Mucosa of descending colon (tissue), 3 donors: ENCODE results near the gene PBOV1. TPM values are rescaled to one million over a fixed set of nuclear protein-coding genes. Genes with fewer than 3 reads are reported as not detected.
A peak's percentile ranks its signal among the peaks of the same experiment; 100 is the strongest.

Experiments used
- ATAC-seq: fragments of 200-7000 bp; cut with Tn5 transposase; one replicate; pipeline ENCODE4 v1.9.1; 2020; ENCODE audit warnings: mild to moderate bottlenecking, moderate library complexity
- DNase-seq, 3 donors: peaks; one replicate each; pipeline ENCODE4 v3.0.0-alpha.2; 2020
- H3K36me3 ChIP-seq: fragments of 200-600 bp; one replicate; pipeline ENCODE4 v1.8.0; 2021; ENCODE audit warnings: low read depth, mild to moderate bottlenecking
- H3K4me1 ChIP-seq: fragments of 200-600 bp; one replicate; pipeline ENCODE4 v1.8.0; 2021; ENCODE audit warnings: low read depth, mild to moderate bottlenecking
- H3K4me3 ChIP-seq: fragments of 200-600 bp; one replicate; pipeline ENCODE4 v1.8.0; 2021; ENCODE audit warnings: mild to moderate bottlenecking
- H3K9me3 ChIP-seq: fragments of 200-600 bp; one replicate; pipeline ENCODE4 v1.8.0; 2021; ENCODE audit warnings: mild to moderate bottlenecking
- CTCF ChIP-seq: fragments of 200-600 bp; IDR thresholded peaks from one replicate; pipeline ENCODE4 v1.8.0; 2022; ENCODE audit warnings: antibody characterized with exemption, mild to moderate bottlenecking
- intact Hi-C, 2 donors: fragments of 100-400 bp; cut with DNase I in 1 of 2; cut with micrococcal nuclease in 1 of 2; formaldehyde crosslinking; loops; one replicate each; pipeline versions ENCODE4 v1.11.0 to v1.11.1; 2022; cut with DNase I, micrococcal nuclease
- total RNA-seq, 3 donors: library from RNA; stranded (reverse); fragmentation: NEBNext Ultra II Directional in 2 of 3; extraction: Animal tissue kit (Norgen Biotek cat#: 25700) in 2 of 3; gene quantifications; one replicate each; pipeline versions ENCODE4 v1.2.1 to v1.2.4, GENCODE V29; 2021 to 2023
- donor health status: DM: no; HTN: no; CAD: no; lungs with moderate emphysema.
- donor health status: DM: no; HTN: no; CAD: no.
- donor health status: DM: no; HTN: yes; CAD: no.

The PBOV1 gene
- total RNA-seq, 3 donors from 2014 or later, result not detected

GRCh38 chr6:138258991-138259390, 40.7 kb upstream of the PBOV1 start:
- H3K9me3 ChIP-seq, result no peaks in the 10 kb centered on the region
- no peak for DNase-seq
- no peak for TF ChIP-seq CTCF
- no peak for ATAC-seq
- no peaks in the 10 kb centered on the region for H3K4me1 ChIP-seq
- no peak overlapping the region for H3K4me3 ChIP-seq
- no peaks in the 10 kb centered on the region for H3K36me3 ChIP-seq
- intact Hi-C loops, result no loop called here

DNA sequence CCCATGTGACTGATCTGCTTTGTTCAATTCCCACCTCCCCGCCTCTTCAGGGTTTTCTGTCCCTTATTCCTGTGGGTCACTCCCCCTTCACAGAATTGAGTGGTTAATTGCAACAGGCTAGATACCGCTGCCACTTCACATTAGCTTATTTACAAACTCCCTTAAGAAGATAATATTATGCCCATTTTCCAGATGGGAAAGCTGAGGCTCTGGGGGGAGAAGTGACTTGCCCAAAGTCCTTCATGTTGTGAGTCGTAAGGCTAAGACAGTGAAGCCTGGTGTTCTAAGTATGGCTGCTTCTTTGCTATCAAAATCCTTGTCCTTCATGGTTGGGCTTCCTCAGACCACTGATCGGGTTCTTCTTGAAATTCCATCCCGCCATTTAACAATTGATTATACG, 39.9 kb upstream of the PBOV1 start:
- no peaks in the 10 kb centered on the region for H3K36me3 ChIP-seq
- intact Hi-C loops, result no loop called here
- DNase-seq (no peak), ATAC-seq (no peak)
- H3K9me3 ChIP-seq, result no peaks in the 10 kb centered on the region
- no peaks in the 10 kb centered on the region for H3K4me1 ChIP-seq
- TF ChIP-seq CTCF, result no peak
- no peak overlapping the region for H3K4me3 ChIP-seq

- intact Hi-C loops, result no loop called here
- Histone ChIP-seq H3K4me1 (no peaks in the 10 kb centered on the region), H3K4me3 (no peak overlapping the region), H3K9me3 (no peaks in the 10 kb centered on the region), H3K36me3 (no peaks in the 10 kb centered on the region)
- DNase-seq (no peak), ATAC-seq (peak; percentile 15)
- no peak for TF ChIP-seq CTCF
Measured at GRCh38 chr6:138257638-138258040, 39.3 kb upstream of the PBOV1 start.

GRCh38 chr6:138255443-138255842, 37.2 kb upstream of the PBOV1 start:
- H3K9me3 ChIP-seq, result no peaks in the 10 kb centered on the region
- H3K4me1 ChIP-seq, result no peaks in the 10 kb centered on the region
- DNase-seq, result no peak
- ATAC-seq, result no peak
- TF ChIP-seq CTCF, result no peak
- intact Hi-C loops, result no loop called here
- H3K36me3 ChIP-seq, result no peaks in the 10 kb centered on the region
- no peak overlapping the region for H3K4me3 ChIP-seq

DNA sequence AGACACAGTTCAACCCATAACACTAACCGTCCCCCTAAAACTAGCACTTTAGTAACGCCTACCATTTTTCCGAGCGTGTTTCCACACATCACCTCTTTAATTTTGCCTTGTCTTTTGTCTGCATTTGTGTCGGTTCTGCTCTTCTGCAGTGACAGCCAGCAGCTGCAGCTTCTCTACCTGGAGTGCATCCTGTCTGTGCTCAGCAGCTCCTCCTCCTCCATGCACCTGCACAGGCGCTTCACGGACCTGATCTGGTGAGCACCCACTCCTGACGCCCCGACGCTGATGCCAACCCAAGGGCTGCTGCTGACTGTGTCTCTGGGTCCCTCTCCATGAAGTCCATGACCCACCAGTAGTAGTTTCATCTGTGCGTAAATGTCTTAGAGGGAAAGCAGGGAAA, 35.4 kb upstream of the PBOV1 start:
- intact Hi-C loops, result no loop called here
- Histone ChIP-seq H3K4me3 (no peak overlapping the region), H3K4me1 (no peaks in the 10 kb centered on the region), H3K9me3 (no peaks in the 10 kb centered on the region), H3K36me3 (no peaks in the 10 kb centered on the region)
- DNase-seq, result no peak
- ATAC-seq, result no peak
- no peak for TF ChIP-seq CTCF

- Histone ChIP-seq H3K9me3 (no peaks in the 10 kb centered on the region), H3K36me3 (no peaks in the 10 kb centered on the region), H3K4me3 (no peak overlapping the region), H3K4me1 (no peaks in the 10 kb centered on the region)
- no peak for DNase-seq
- ATAC-seq, result peak; percentile 34
- intact Hi-C loops, result no loop called here
- TF ChIP-seq CTCF, result no peak
Measured at GRCh38 chr6:138250513-138251247, 32.4 kb upstream of the PBOV1 start.
